Upper lobe of right lung (tissue), 1 donor: ENCODE data around the gene ZNF556. TPM values are rescaled to one million over a fixed set of nuclear protein-coding genes. Genes with fewer than 3 reads are reported as not detected.
A peak's percentile ranks its signal among the peaks of the same experiment; 100 is the strongest.
"Not testable (repeated sequence)": the region's sequence is repeated elsewhere in the genome, so short reads cannot be mapped to it uniquely, and the experiment has no call there.

ENCODE experiments used
- ATAC-seq: fragments of 200-7000 bp; cut with Tn5 transposase; one replicate; pipeline ENCODE4 v1.9.1; 2020; ENCODE audit warnings: mild to moderate bottlenecking, moderate library complexity
- DNase-seq: peaks from one replicate; pipeline ENCODE4 v3.0.0-alpha.2; 2020
- H3K27ac ChIP-seq: fragments of 200-600 bp; one replicate; pipeline ENCODE4 v1.8.0; 2022
- H3K27me3 ChIP-seq: fragments of 200-600 bp; one replicate; pipeline ENCODE4 v1.8.0; 2022; ENCODE audit warnings: mild to moderate bottlenecking
- H3K36me3 ChIP-seq: fragments of 200-600 bp; one replicate; pipeline ENCODE4 v1.8.0; 2022
- H3K4me1 ChIP-seq: fragments of 200-600 bp; one replicate; pipeline ENCODE4 v1.8.0; 2022
- H3K4me3 ChIP-seq: fragments of 200-600 bp; one replicate; pipeline ENCODE4 v1.8.0; 2022; ENCODE audit warnings: mild to moderate bottlenecking
- H3K9me3 ChIP-seq: fragments of 200-600 bp; one replicate; pipeline ENCODE4 v1.8.0; 2022
- intact Hi-C: fragments of 100-400 bp; cut with DNase I; formaldehyde crosslinking; loops from one replicate; pipeline ENCODE4 v1.11.0; 2022
- total RNA-seq: library from RNA; stranded (reverse); fragmentation: NEBNext Ultra II Directional; extraction: Animal tissue kit (Norgen Biotek cat#: 25700); gene quantifications from one replicate; pipeline ENCODE4 v1.2.1, GENCODE V29; 2021
- TF ChIP-seq, protein P1 (sequence below): fragments of 200-600 bp; IDR thresholded peaks from one replicate; pipeline ENCODE4 v1.8.0; 2022; ENCODE audit warnings: antibody characterized with exemption
- donor health status: DM: no; HTN: yes; CAD: no; lungs with severe emphysema.

ZNF556 gene
- total RNA-seq, 1 donor from 2014 or later = not detected

DNA sequence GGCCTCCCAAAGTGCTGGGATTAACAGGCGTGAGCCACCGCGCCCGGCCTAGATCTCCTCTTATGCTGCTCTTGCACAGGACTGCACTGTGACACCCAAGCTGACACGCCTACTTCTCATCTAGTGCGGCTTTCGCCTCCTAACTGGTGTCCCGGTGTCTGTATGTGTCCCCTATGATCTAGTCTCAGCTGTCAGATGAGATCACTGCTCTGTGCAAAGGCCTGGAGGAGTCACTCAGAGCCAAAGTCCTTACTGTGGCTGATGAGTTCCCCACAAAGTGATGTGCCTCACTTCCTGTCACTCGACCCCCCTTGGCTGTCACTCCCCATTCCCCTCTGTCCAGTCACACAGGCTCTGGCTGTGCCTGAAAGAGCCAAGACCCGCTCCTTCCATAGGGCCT lies 2.5 kb downstream of the ZNF556 start:
- no peaks in the 10 kb centered on the region for H3K4me1 ChIP-seq
- H3K27ac ChIP-seq = no peak overlapping the region
- TF ChIP-seq, protein P1, sequence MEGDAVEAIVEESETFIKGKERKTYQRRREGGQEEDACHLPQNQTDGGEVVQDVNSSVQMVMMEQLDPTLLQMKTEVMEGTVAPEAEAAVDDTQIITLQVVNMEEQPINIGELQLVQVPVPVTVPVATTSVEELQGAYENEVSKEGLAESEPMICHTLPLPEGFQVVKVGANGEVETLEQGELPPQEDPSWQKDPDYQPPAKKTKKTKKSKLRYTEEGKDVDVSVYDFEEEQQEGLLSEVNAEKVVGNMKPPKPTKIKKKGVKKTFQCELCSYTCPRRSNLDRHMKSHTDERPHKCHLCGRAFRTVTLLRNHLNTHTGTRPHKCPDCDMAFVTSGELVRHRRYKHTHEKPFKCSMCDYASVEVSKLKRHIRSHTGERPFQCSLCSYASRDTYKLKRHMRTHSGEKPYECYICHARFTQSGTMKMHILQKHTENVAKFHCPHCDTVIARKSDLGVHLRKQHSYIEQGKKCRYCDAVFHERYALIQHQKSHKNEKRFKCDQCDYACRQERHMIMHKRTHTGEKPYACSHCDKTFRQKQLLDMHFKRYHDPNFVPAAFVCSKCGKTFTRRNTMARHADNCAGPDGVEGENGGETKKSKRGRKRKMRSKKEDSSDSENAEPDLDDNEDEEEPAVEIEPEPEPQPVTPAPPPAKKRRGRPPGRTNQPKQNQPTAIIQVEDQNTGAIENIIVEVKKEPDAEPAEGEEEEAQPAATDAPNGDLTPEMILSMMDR = no peak
- ATAC-seq (no peak), DNase-seq (no peak)
- H3K4me3 ChIP-seq = no peak overlapping the region
- no peaks in the 10 kb centered on the region for H3K9me3 ChIP-seq
- no peaks in the 10 kb centered on the region for H3K27me3 ChIP-seq
- intact Hi-C loops = no loop called here
- H3K36me3 ChIP-seq = no peaks in the 10 kb centered on the region

DNA sequence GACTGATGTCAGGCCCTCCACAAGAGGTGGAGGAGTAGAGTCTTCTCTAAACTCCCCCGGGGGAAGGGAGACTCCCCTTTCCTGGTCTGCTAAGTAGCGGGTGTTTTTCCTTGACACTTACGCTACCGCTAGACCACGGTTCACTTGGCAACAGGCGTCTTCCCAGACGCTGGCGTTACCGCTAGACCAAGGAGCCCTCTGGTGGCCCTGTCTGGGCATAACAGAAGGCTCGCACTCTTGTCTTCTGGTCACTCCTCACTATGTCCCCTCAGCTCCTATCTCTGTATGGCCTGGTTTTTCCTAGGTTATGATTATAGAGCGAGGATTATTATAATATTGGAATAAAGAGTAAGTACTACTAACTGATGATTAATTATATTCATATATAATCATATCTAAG lies 5.0 kb downstream of the ZNF556 start:
- intact Hi-C loops, DNase-seq, ATAC-seq, H3K9me3 ChIP-seq, H3K4me1 ChIP-seq, H3K27ac ChIP-seq, H3K27me3 ChIP-seq, H3K4me3 ChIP-seq, H3K36me3 ChIP-seq: not testable (repeated sequence)
- TF ChIP-seq, protein P1 = peak; percentile 23

DNA sequence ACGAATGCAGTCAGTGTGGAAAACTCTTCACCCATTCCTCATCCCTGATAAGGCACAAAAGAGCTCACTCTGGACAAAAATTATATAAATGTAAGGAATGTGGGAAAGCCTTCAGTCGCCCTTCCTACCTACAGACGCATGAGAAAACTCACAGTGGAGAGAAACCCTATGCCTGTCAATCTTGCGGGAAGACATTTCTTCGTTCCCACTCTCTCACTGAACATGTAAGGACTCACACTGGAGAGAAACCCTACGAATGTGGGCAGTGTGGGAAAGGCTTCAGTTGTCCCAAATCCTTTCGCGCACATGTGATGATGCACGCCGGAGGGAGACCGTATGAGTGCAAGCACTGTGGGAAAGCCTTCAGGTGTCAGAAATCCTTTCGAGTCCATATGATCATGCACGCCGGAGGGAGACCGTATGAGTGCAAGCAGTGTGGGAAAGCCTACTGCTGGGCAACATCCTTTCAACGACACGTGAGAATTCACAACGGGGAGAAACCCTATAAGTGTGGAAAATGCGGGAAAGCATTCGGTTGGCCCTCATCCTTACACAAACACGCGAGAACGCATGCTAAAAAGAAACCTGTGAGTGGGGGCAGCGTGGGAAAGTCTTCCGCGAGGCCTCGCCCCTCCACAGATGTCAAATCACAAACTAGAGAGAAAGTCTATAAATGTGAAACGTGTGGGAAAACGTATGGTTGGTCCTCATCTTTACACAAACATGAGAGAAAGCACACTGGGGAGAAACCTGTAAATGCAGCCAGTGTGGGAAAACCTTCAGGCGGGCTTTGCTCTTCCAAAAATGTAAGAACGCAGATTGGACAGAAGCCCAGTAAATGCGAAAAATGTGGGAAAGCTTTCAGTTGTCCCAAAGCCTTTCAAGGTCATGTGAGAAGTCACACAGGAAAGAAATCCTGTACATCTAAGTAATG lies 10.5 kb downstream of the ZNF556 start:
- Histone ChIP-seq H3K27ac (no peak overlapping the region), H3K4me3 (no peak overlapping the region), H3K9me3 (peaks cover 19% of the 10 kb centered on the region), H3K36me3 (no peaks in the 10 kb centered on the region), H3K27me3 (no peaks in the 10 kb centered on the region), H3K4me1 (no peaks in the 10 kb centered on the region)
- DNase-seq (no peak), ATAC-seq (no peak)
- intact Hi-C loops = no loop called here
- TF ChIP-seq, protein P1 = no peak

DNA sequence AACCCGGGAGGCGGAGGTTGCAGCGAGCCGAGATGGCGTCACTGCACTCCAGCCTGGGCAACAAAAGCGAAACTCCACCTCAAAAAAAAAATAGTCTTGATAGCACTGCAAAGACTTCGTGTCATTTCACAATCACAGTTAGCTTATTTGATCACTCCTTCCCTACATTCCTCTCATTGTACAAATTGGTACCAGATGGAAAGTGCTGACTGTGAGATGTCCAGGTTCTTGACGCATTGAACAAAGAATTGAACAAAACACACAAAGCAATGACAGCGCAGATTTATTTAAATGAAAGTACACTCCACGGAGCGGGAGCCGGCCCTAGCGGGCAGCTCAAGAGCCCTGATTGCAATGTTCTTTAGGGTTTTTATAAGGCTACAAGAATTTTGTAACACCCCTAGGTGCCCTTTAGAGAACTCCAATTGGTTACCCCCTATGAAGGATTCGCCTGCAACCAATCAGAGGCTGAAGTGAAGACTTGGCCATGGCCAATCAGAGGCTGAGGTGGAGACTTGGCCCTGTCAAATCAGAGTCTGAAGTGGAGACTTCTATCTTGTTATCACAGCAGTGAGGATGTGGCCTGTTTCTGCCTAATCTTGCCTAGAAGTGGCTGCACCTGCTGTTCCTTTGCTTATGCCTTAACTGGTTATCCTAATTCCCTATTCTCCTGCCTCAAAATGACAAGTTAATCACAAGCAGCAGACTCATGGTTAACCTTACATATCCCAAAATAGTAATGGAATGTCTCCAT lies 16.7 kb downstream of the ZNF556 start:
- DNase-seq (no peak), ATAC-seq (peak; percentile 25)
- no peak overlapping the region for H3K27ac ChIP-seq
- no peaks in the 10 kb centered on the region for H3K27me3 ChIP-seq
- H3K4me3 ChIP-seq = no peak overlapping the region
- no peaks in the 10 kb centered on the region for H3K36me3 ChIP-seq
- peaks cover 4% of the 10 kb centered on the region for H3K4me1 ChIP-seq
- intact Hi-C loops = no loop called here
- H3K9me3 ChIP-seq = no peaks in the 10 kb centered on the region
- TF ChIP-seq, protein P1 = no peak

DNA sequence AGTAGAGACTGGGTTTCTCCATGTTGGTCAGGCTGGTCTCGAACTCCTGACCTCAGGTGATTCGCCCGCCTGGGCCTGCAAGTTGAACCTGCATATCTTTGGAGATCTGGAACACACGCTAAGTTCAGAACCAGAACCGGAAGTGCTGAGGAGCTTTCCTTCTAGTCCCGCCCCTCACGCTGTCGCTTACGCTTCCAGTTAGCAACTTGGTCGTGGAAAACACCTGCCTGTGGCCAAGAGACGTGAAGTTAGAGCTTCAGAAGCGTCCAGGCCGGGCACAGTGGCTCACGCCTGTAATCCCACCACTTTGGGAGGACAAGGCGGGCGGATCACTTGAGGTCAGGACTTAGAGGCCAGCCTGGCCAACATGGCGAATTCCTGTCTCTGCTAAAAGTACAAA lies 18.6 kb downstream of the ZNF556 start:
- H3K27me3 ChIP-seq = no peaks in the 10 kb centered on the region
- H3K4me1 ChIP-seq = peaks cover 4% of the 10 kb centered on the region
- DNase-seq (no peak), ATAC-seq (no peak)
- TF ChIP-seq, protein P1 = no peak
- intact Hi-C loops = no loop called here
- H3K27ac ChIP-seq = no peak overlapping the region
- no peaks in the 10 kb centered on the region for H3K36me3 ChIP-seq
- no peaks in the 10 kb centered on the region for H3K9me3 ChIP-seq
- no peak overlapping the region for H3K4me3 ChIP-seq
